Activated T-cell treated with anti-CD3 and anti-CD28 coated beads, Interleukin-2, amount 50 U/mL, for 24 hours (primary cell): Measurements from ENCODE around the gene B4GALT1.
"Not testable (repeated sequence)": the region's sequence is repeated elsewhere in the genome, so short reads cannot be mapped to it uniquely, and the experiment has no call there.

Source experiments
- DNase-seq: peaks from one replicate; pipeline ENCODE4 v3.0.0-alpha.2; 2020
- H3K27ac Mint-ChIP-seq: 2 replicates; pipeline ENCODE4 v1.8.0; 2020; ENCODE audit warnings: mild to moderate bottlenecking, mixed read lengths
- H3K27me3 Mint-ChIP-seq: 2 replicates; pipeline ENCODE4 v1.8.0; 2020; ENCODE audit warnings: mixed read lengths
- H3K36me3 Mint-ChIP-seq: 2 replicates; pipeline ENCODE4 v1.8.0; 2020; ENCODE audit warnings: low read depth, mixed read lengths
- H3K4me1 Mint-ChIP-seq: 2 replicates; pipeline ENCODE4 v1.8.0; 2020; ENCODE audit warnings: low read depth, mixed read lengths
- H3K4me3 Mint-ChIP-seq: 2 replicates; pipeline ENCODE4 v1.8.0; 2020; ENCODE audit warnings: mild to moderate bottlenecking, moderate library complexity, mixed read lengths
- H3K9me3 Mint-ChIP-seq: 2 replicates; pipeline ENCODE4 v1.8.0; 2020; ENCODE audit warnings: mixed read lengths

Gene B4GALT1

DNA sequence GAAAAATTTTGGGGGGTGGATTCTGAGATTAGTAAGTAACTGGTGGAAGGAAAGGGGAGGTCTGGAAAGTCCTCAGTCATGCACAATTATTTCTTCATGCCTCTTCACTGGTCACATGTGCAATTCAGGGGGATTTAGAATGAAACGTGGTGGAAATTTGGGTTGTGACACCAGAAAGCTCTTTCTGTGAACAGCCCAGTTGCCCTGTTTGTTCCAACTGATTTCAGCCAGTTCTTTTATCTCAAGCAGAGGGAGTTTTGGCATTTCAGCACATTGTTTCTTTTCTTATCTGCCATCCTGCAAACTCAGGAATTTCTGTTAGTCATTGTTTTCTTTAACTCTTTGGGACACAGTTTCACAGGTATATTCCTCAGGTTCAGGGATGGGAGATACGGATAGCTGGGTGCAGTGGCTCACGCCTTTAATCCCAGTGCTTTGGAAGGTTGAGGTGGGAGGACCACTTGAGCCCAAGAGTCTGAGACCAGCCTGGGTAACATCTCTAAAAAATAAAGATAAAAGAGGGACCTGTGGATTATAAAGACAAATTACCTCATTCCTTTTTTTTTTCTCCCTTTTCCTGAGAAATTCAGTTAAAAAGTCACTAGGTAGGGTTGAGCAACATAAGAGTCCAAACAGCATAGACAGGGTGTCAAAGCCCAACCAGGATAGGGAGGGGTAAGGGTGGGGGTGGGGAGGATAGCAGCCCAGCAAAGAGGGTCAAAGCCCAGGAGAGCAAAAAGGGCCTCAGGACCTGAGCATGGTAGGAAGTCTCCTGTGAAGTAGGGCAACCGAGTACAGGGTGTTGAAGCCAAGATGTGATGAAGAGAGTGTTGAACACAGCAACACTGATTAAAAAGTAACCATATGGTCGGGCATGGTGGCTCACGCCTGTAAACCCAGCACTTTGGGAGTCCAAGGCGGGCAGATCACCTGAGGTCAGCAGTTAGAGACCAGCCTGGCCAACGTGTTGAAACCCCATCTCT, 5.4 kb upstream of the B4GALT1 start:
- no peaks in the 10 kb centered on the region for H3K27me3 Mint-ChIP-seq
- DNase-seq, result no peak
- H3K4me3 Mint-ChIP-seq, result no peak overlapping the region
- H3K36me3 Mint-ChIP-seq, result peaks cover under 1% of the 10 kb centered on the region
- no peak overlapping the region for H3K27ac Mint-ChIP-seq
- peaks cover 24% of the 10 kb centered on the region for H3K4me1 Mint-ChIP-seq
- H3K9me3 Mint-ChIP-seq, result no peaks in the 10 kb centered on the region

- no peaks in the 10 kb centered on the region for H3K27me3 Mint-ChIP-seq
- H3K9me3 Mint-ChIP-seq, result no peaks in the 10 kb centered on the region
- peaks cover 26% of the 10 kb centered on the region for H3K4me1 Mint-ChIP-seq
- DNase-seq, result peak; percentile 58
- no peak overlapping the region for H3K4me3 Mint-ChIP-seq
- peaks cover 10% of the 10 kb centered on the region for H3K36me3 Mint-ChIP-seq
- peak overlapping the region; percentile 44 for H3K27ac Mint-ChIP-seq
Measured at GRCh38 chr9:33170464-33171415, 3.6 kb upstream of the B4GALT1 start.

GRCh38 chr9:33168941-33169544, 1.9 kb upstream of the B4GALT1 start:
- H3K36me3 Mint-ChIP-seq, result peaks cover 24% of the 10 kb centered on the region
- H3K4me1 Mint-ChIP-seq, result peaks cover 41% of the 10 kb centered on the region
- no peaks in the 10 kb centered on the region for H3K27me3 Mint-ChIP-seq

DNA sequence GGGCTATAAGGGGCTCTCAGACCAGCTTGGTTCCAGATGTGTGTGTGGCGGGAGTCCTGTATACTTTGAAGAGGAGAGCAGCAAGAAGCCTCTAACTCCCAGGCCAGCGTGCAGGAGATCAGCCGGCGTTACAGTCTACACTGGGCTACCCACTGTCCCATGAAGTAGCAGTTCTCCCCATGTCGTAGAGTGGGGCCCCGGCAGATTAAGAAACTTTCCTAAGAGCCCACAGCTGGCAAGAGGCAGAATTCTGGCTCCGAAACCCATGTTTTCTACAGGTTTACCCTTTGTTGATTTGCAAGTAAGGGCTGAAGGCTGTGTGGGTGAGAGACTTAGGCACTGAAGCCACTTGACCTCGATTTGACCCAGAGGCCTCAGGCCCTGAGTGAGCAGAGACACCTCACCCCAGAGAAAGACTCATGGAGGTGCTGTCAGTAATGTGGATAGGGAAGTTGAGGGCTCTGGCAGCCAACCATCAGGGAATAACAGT, 881 bp upstream of the B4GALT1 start:
- Mint-ChIP-seq H3K4me1 (peaks cover 51% of the 10 kb centered on the region), H3K9me3 (no peaks in the 10 kb centered on the region), H3K36me3 (peaks cover 24% of the 10 kb centered on the region), H3K27me3 (no peaks in the 10 kb centered on the region), H3K4me3 (peak overlapping the region; percentile 88), H3K27ac (peak overlapping the region; percentile 97)
- no peak for DNase-seq

More at GRCh38 chr9:33168941-33169544, 1.9 kb upstream of the B4GALT1 start:
- peak overlapping the region; percentile 97 for H3K27ac Mint-ChIP-seq
- H3K4me3 Mint-ChIP-seq, result no peak overlapping the region
- no peak for DNase-seq
- no peaks in the 10 kb centered on the region for H3K9me3 Mint-ChIP-seq

GRCh38 chr9:33166231-33167083, 679 bp downstream of the B4GALT1 start:
- no peaks in the 10 kb centered on the region for H3K27me3 Mint-ChIP-seq
- H3K4me1 Mint-ChIP-seq, result peaks cover 62% of the 10 kb centered on the region
- no peak for DNase-seq
- H3K27ac Mint-ChIP-seq, result peak overlapping the region; percentile 94
- H3K9me3 Mint-ChIP-seq, result no peaks in the 10 kb centered on the region
- peak overlapping the region; percentile 91 for H3K4me3 Mint-ChIP-seq
- peaks cover 24% of the 10 kb centered on the region for H3K36me3 Mint-ChIP-seq

GRCh38 chr9:33165263-33166151, 1.6 kb downstream of the B4GALT1 start:
- Mint-ChIP-seq H3K9me3 (no peaks in the 10 kb centered on the region), H3K27me3 (no peaks in the 10 kb centered on the region), H3K36me3 (peaks cover 24% of the 10 kb centered on the region), H3K4me1 (peaks cover 69% of the 10 kb centered on the region), H3K27ac (peak overlapping the region; percentile 94), H3K4me3 (peak overlapping the region; percentile 91)
- peak; percentile 49 for DNase-seq

GRCh38 chr9:33164921-33165262, 2.2 kb downstream of the B4GALT1 start:
- H3K4me3 Mint-ChIP-seq, result peak overlapping the region; percentile 91

GRCh38 chr9:33164138-33164809, 2.9 kb downstream of the B4GALT1 start:
- no peaks in the 10 kb centered on the region for H3K27me3 Mint-ChIP-seq
- no peaks in the 10 kb centered on the region for H3K9me3 Mint-ChIP-seq
- peaks cover 24% of the 10 kb centered on the region for H3K36me3 Mint-ChIP-seq
- peak overlapping the region; percentile 91 for H3K4me3 Mint-ChIP-seq
- H3K4me1 Mint-ChIP-seq, result peaks cover 81% of the 10 kb centered on the region
- H3K27ac Mint-ChIP-seq, result peak overlapping the region; percentile 88
- DNase-seq, result peak; percentile 44

More at GRCh38 chr9:33164921-33165262, 2.2 kb downstream of the B4GALT1 start:
- H3K4me1 Mint-ChIP-seq, result peaks cover 74% of the 10 kb centered on the region
- not testable (repeated sequence) for H3K27me3 Mint-ChIP-seq, H3K9me3 Mint-ChIP-seq, DNase-seq
- H3K27ac Mint-ChIP-seq, result peak overlapping the region; percentile 94
- H3K36me3 Mint-ChIP-seq, result peaks cover 24% of the 10 kb centered on the region

GRCh38 chr9:33163433-33164137, 3.6 kb downstream of the B4GALT1 start:
- DNase-seq, result no peak
- H3K4me3 Mint-ChIP-seq, result peak overlapping the region; percentile 91
- H3K27me3 Mint-ChIP-seq, result no peaks in the 10 kb centered on the region
- peak overlapping the region; percentile 88 for H3K27ac Mint-ChIP-seq
- peaks cover 24% of the 10 kb centered on the region for H3K36me3 Mint-ChIP-seq
- H3K9me3 Mint-ChIP-seq, result no peaks in the 10 kb centered on the region
- H3K4me1 Mint-ChIP-seq, result peaks cover 81% of the 10 kb centered on the region

- no peaks in the 10 kb centered on the region for H3K9me3 Mint-ChIP-seq
- no peak overlapping the region for H3K4me3 Mint-ChIP-seq
- H3K27ac Mint-ChIP-seq, result peak overlapping the region; percentile 97
- no peak for DNase-seq
- H3K4me1 Mint-ChIP-seq, result peaks cover 81% of the 10 kb centered on the region
- no peaks in the 10 kb centered on the region for H3K27me3 Mint-ChIP-seq
- H3K36me3 Mint-ChIP-seq, result peaks cover 24% of the 10 kb centered on the region
Measured at GRCh38 chr9:33162721-33163311, 4.3 kb downstream of the B4GALT1 start.

GRCh38 chr9:33161589-33162132, 5.5 kb downstream of the B4GALT1 start:
- DNase-seq, result no peak
- H3K36me3 Mint-ChIP-seq, result peaks cover 22% of the 10 kb centered on the region
- peak overlapping the region; percentile 65 for H3K4me3 Mint-ChIP-seq
- peaks cover 87% of the 10 kb centered on the region for H3K4me1 Mint-ChIP-seq
- H3K27me3 Mint-ChIP-seq, result no peaks in the 10 kb centered on the region
- peak overlapping the region; percentile 97 for H3K27ac Mint-ChIP-seq
- H3K9me3 Mint-ChIP-seq, result no peaks in the 10 kb centered on the region
